Stimulated activated CD4-positive, alpha-beta T cell treated with anti-CD3 and anti-CD28 coated beads, Interleukin-1b, Interleukin-23, amount 100 ng/mL, for 24 hours (primary cell): Measurements from ENCODE around the gene SNTB2.
"Not testable (repeated sequence)": the region's sequence is repeated elsewhere in the genome, so short reads cannot be mapped to it uniquely, and the experiment has no call there.

Experiments
- DNase-seq, 4 experiments: peaks; one replicate each; pipeline ENCODE4 v3.0.0-alpha.2; 2020; ENCODE audit warnings: low read depth in 4 of 4, low spot score in 1 of 4

Gene SNTB2

DNA sequence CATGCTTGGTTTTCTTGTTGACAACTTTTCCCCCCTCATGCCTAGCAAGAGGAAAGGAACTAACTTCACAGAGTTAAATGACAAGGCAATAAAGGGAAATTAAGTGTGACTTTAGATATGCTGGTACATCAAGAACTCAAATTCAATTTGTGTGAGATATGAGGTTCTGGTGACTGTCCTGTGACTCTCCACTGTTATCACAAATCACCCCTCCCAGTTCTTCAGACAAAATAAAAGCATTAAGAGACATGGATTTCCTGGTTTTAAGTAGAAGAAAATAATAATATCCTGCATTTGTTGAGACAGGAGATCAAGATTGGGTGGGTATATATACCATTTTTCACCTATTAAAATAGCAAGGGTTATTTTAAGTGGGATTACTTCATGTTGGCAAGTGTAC, 46.2 kb downstream of the SNTB2 start:
- no peak for DNase-seq

DNA sequence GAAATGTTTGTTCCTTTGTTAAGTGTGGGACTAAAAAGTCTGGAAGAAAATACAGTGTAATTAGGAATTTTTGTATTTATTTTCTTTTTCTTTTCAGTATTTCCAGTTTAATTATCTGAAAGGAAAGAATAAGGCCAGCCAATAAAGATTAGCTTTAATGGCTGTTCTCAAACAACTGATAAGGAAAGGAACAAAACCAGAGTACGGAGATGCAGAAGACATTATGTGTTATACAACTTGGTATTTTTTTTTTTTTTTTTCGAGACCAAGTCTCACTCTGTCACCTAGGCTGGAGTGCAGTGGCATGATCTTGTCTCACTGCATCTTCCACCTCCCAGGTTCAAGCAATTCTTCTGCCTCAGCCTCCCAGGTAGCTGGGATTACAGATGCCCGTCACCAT, 47.5 kb downstream of the SNTB2 start:
- no peak for DNase-seq

DNA sequence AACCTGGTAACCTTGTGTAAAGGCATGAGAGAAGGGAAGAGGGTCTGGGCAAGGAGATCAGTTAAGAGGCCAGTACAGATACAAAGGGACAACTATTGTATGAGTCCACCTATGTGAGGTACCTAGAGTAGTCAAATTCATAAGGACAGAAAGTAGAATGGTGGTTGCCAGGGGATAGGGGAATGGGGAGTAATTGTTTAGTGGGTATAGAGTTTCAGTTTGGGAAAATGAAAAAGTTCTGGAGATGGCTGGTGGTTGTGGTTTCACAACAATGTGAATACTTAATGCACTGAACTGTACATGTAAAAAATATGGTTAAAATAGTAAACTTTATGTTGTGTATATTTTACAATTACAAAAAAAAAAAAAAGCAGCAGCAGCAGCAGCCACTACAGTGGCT, 49.4 kb downstream of the SNTB2 start:
- no peak for DNase-seq

DNA sequence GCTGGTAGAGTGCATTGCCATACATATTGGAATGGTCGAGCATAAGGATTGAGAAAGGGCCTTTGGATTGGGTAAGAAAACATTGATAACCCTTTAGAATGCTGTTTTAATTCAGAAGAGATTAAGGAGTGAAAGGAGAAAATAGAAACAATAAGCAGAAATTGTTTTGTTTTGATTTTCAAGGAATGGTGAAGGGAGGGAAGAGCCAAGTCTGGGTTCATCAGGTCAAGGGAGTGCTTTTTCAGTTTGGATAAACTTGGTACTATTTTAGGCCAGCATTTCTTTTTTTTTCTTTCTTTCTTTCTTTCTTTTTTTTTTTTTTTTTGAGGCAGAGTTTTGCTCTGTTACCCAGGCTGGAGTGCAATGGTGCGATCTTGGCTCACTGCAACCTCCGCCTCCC, 50.3 kb downstream of the SNTB2 start:
- no peak for DNase-seq

DNA sequence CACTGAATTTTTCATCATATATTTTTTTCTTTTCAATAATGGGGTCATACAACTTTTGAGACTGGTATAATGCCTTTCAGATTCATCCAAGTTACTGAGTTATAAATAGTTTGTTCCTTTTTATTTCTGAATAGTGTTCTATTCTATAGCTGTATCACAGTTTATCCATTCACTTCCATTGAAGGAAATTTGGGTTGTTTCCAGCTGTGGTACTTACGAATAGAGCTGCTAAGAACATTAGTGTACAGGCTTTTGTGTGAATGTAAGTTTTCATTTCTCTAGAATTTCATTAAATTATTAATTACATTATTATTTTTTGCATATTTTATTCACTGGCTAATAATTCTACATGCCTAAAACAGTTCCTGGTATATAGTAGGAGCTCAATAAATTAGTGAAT, 52.9 kb downstream of the SNTB2 start:
- DNase-seq, result no peak

DNA sequence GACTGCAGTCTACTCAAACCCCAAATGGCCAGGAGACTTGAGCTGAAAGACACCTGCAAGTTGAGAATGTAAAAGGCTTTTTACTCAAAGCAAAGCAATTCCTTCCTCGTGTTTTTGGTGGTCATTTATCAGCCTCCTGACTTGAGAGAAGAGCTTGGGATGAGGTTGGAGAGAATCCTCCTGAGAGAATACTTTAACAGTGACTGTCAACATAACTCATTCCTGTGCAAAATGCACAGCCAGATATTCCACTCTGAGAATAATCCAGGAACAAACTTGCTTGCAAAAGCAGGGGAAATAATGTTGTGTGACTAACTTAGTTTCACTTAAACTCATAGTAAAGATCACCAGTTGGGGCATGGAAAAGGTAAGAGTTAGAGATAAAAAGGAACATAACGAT, 53.4 kb downstream of the SNTB2 start:
- no peak for DNase-seq

DNA sequence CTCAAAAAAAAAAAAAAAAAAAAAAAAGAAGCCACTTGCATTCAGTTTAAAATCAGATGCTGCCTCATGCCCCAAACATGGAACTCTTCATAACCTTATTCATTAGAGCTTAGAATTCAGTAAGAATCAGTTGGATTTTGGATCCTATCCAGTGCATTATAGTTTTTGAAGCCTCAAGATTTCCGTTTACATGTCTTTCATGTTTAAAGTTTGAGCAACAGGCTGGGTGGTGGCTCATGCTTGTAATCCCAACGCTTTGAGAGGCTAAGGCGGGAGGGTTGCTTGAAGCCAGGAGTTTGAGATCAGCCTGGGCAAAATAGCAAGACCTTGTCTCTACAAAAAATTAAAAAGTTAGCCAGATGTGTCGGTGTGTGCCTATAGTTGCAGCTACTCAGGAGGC, 55.0 kb downstream of the SNTB2 start:
- DNase-seq, result no peak

DNA sequence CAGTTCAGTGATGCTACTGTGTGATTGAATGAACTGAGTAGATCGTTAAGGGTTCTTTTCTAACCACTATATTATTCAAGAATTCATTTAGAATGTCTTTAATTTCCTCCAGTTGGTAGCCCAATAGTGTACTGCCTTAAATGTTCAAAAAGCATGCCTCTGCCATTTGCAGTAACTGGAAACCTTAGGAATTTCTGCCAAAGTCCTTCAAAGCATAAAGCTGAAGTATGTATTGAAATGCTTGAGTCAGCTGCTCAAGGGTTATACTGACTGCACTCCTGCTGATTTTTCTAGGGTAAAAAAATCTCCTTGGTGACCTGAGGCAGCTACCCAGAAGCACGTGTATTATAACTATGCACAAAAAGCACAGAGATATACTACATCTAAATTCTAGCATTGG, 56.5 kb downstream of the SNTB2 start:
- no peak for DNase-seq

DNA sequence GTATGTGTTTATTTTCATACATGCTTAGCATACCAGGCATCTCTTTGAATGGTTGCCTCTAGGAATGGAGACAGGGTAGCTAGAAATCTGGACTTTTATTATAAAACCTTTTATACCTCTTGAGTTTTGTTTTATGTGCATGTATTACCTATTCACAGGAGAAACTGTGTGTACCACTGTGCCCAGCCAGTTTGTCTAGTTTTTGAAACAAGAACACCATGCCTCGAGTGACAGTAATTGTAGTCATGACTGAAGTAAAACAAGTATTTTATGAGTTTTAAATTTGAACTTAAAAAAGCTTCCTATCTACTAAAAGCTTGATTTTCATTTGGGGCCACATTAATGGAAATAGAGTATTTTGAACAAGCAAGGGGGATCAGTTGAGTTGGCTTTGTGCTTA, 57.4 kb downstream of the SNTB2 start:
- DNase-seq, result no peak

DNA sequence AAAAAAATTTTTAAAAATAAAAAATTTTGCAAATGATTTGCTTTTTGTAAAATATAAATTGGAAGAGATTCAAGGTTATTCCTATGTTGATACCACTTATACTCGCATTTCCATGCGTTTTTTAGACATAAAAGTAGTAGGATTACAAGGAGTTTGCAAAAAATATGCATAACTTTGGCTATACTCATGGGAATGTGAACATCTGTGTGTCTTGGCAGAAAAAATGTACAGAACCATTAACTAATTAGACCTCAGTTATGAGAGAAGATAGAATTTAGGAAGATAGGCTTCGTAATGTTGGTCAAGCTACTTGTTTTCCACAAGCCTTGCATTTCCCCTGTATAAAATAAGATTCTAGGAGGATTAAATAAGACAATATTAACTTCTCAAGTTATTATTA, 63.1 kb downstream of the SNTB2 start:
- no peak for DNase-seq

DNA sequence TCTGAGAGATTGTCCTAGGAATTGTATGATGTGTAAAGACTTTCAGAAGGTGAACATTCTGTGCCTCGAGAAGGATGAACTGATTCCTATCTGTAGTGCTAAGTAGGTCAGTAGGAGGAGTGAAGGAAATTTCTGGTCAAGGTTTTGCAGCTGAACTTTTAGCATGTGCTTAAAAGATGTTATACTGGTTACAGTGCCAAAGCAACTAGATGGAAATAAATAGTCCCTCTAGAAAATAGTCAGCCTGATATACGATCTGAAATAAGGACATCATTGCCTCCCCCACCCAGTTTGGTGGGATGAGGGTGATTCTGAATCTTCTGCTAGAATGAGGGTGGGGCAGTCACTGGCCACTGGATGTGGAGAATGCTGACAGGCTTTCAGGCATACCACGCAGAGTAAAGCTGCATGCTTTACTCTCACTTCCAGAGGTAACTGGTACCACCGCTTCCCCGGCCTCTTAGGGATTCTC, 66.9 kb downstream of the SNTB2 start:
- DNase-seq, result no peak

DNA sequence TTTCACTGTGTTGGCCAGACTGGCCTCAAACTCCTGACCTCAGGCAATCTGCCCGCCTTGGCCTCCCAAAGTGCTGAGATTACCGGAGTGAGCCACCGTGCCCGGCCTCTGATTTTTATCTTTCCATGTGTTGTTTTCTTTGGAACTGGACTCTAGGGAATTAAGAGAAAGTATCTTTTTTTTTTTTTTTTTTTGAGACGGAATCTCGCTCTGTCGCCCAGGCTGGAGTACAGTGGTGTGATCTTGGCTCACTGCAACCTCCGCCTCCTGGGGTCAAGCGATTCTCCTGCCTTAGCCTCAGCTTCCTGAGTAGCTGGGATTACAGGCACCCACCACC, 72.4 kb downstream of the SNTB2 start:
- not testable (repeated sequence) for DNase-seq

DNA sequence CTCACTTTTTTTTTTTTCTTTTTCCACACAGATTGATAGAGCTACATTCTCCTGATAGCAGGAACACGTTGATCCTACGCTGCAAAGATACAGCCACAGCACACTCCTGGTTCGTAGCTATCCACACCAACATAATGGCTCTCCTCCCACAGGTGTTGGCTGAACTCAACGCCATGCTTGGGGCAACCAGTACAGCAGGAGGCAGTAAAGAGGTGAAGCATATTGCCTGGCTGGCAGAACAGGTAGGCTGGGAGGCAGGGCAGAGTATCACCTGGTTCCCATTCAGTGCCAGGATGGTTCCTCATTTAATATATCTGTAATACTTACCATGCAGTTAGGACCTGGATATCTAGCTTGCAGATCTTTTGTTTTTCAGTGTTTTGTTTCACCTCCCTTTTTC, 73.1 kb downstream of the SNTB2 start:
- DNase-seq, result no peak

DNA sequence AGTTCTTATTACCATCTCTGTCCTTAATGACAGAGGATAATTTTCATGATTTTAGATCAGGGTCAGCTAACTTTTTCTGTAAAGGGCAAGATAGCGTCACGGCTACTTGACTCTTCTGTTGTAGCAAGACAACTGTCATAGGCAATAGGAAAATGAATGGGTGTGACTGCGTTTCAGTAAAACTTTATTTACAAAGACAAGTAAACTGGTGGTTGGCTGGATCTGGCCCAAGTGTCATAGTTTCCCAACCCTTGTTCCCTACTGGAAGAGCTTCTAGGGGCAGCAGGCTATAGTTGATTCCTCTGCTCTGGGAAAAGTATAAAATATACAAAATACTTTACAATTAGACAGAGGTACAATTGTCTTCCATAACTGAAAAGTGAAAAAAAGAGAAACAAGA, 73.5 kb downstream of the SNTB2 start:
- DNase-seq, result no peak

DNA sequence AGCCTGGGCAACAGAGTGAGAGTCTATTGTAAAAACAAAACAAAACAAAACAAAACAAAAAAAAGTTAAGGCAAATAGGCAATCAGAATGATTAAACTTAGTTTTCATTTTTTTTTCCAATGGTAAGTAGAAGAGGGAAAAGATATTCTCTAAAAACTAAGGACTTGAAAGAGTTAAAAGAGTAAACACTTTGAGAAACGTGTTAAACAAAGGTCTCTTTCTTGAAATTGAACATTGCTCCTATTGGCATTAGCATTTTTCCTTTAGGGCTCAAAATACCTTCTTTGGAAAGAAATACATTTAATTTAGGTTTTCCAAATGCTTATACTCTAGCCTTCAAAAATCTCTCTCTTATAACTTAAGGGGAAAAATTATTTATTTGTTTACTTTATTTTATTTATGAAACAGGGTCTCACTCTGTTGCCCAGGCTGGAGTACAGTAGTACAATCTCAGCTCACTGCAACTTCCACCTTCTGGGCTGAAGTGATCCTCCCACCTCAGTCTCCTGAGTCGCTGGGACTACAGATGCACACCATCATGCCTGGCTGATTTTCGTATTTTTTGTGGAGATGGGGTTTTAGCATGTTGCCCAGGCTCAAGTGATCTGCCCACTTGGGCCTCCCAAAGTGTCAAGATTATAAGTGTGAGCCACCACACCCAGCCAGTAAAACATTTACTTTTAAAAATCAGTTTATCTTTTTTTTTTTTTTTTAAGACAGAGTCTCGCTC, 79.5 kb downstream of the SNTB2 start:
- no peak for DNase-seq

DNA sequence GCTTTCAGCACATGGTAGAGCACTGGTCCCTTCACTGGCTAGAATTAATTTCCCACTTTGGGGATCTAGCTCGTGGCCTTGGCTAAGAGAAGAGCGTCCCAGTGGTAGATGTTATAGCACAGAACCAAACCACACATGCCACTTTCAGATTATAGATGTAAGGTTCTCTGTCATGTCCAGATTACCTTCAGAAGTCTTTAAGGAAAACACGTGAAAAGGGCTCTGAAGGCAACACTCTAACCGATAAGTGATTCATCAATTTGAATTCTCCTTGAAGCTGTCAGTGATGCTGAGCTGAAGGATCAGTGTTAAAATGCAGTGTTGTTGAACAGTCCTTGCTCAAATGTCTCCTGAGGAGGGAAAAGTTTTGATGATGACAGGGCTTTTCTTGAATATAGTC, 80.7 kb downstream of the SNTB2 start:
- DNase-seq, result no peak

DNA sequence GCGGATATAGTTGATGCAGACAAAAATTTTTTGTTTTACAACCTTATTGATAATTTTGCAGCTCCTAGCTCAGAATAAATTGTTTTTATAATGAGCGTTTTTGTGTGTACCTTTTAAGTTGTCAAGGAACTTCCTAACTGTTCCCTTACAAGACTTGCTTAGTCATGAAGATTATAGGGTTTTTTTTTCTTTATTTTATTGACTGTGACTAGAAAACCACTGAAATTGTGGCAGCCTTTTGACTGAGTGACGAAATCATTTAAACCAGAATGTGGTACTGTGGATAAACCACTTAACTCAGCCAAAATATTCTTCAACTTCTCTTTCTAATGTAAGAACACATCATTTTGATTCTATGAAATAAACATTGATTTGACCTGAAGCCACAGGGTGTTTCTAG, 83.4 kb downstream of the SNTB2 start:
- DNase-seq, result no peak

DNA sequence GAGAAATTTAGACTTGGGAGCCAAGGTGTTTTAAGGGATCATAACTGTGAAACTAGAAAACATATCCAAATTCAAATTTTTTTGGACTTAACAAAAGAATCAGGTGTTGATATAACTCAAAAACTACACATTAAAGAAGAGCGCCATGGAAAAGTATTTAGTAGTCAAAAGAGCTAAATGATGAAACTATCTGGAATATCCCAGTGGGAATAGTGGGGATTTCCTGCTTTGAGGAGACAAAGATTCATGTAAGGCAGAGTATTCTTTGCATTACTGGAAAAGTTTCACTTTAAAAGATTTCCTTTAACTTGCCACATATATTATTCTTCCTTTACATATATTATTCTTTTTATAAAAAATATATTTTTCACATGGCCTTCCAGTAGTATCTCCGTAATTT, 83.9 kb downstream of the SNTB2 start:
- DNase-seq, result no peak

DNA sequence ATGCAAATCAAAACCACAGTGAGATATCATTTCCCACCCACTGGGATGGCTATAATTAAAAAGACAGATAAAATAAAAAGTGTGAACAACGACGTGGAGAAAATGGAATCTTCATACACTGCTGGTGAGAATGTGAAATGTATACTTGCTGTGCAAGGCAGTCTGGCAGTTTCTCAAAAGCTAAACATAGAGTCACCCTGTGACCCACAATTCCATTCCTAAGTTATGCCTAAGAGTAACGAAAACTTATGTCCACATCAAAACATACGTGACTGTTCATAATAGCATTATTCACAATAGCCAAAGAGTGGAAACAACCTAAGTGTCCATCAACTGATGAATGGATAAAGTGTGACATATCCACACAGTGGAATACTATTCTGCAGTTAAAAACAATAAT, 86.0 kb downstream of the SNTB2 start:
- DNase-seq, result no peak

DNA sequence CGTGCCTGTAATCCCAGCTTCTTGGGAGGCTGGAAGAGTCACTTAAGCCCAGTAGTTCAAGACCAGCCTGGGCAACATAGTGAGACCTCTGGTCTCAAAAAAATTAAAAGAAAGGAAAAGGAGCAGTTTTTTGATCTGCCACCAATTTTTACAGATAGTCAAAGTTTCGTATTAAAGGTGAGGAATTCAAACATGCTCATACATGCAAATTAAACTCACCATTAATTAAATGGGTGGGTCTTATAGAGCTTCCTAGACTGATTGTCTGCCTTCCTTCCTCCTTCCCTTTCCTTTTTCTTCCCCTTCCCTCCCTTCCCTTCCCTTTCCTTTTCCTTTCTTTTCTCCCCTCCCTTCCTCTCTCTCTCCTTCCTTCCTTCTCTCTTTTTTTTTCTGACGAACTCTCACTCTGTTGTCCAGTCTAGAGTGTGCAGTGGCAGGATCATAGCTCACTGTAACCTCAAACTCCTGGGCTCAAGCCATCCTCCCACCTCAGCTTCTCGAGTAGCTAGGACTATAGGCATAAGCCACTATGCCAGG, 87.8 kb downstream of the SNTB2 start:
- DNase-seq, result no peak

DNA sequence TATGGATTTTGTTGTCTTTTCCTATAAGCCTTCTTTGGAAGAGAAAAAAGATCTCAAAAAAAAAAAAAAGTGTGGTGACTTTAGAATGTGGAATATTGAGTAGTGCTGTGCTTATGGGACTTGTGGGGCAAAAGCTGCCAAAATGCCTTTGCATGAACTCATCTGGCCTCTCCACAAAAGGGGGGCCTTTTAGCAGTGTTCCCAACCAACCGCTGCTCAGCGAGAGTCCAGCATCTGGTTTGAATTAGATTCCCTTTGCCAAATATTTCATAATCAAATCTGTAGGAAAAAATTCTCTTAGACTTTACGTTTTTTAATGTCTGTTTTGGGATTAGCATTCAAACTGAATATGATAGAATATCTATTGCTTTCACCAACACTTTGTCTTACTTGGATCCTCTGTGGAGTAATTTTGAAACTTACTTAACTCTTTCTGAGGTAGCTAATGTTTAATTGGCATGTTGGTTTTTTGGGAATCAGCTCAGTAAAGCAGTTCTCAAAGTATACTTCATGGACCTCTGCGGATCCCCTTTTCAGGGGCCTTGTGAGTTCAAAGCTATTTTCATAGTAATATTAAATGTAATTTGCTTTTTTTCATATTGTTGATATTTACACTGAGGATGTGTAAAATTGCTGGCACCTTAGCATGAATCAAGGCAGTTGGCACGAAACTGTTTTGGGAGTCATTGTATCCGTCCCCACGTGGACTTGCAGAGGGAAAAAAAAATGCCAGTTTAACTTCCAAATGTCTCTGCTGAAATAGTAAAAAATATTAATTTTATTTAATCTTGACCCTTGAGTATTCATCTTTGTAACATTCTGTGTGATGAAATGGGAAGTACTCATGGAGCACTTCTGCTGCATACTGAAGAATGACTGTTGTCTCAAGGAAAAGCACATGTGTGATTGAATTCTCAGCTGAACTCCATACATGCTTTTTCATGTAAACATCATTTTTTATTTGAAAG, 89.5 kb downstream of the SNTB2 start:
- DNase-seq, result no peak

DNA sequence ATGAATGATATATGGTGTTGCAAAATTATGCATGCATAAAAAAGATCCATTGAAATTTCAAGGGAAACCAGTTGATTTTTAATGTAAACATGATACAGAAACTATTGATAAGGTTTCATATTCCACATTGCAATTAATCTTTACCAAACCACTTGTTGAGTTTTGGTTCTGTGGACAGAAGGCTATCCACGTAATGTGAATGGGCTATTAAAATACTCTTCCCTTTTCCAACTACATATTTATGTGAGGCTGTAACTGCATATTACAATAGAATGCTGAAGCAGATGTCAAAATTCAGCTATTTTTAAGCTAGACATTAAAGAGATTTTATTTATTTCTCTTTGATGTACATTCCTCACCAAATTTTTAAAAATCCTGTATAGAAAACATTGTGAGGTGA, 90.4 kb downstream of the SNTB2 start:
- DNase-seq, result no peak
